GM12892 (cell line): Measurements from ENCODE around the gene WTAP. TPM values are rescaled to one million over a fixed set of nuclear protein-coding genes. Genes with fewer than 3 reads are reported as not detected.

Experiments used
- DNase-seq: peaks from one replicate; pipeline ENCODE4 v3.0.0; 2011; ENCODE audit not compliant: insufficient read length
- FAIRE-seq: peaks from 2 replicates; lab custom pipeline; 2011; peaks lifted over from hg19 to GRCh38; lab: Jason Lieb, UNC
- POLR2A ChIP-seq: IDR thresholded peaks from 2 replicates; pipeline ENCODE4 v1.6.1; 2011; ENCODE audit warnings: low read depth, low read length, control low read depth
- POLR2AphosphoS5 ChIP-seq: IDR thresholded peaks from 2 replicates; pipeline ENCODE4 v1.6.1; 2011; ENCODE audit warnings: low read depth, low read length, control low read depth
- TAF1 ChIP-seq: IDR thresholded peaks from 2 replicates; pipeline ENCODE4 v1.6.1; 2011; ENCODE audit warnings: low read depth, mild to moderate bottlenecking, control low read depth, low read length, borderline replicate concordance
- polyA plus RNA-seq: library from polyadenylated mRNA; unstranded; fragments of >200 nt; gene quantifications from one replicate; pipeline ENCODE4 v1.2.1, GENCODE V29; 2012; ENCODE audit warnings: missing spikeins, inconsistent platforms; ENCODE audit not compliant: missing spikeins

The WTAP gene
- 54.2 TPM for polyA plus RNA-seq

DNA sequence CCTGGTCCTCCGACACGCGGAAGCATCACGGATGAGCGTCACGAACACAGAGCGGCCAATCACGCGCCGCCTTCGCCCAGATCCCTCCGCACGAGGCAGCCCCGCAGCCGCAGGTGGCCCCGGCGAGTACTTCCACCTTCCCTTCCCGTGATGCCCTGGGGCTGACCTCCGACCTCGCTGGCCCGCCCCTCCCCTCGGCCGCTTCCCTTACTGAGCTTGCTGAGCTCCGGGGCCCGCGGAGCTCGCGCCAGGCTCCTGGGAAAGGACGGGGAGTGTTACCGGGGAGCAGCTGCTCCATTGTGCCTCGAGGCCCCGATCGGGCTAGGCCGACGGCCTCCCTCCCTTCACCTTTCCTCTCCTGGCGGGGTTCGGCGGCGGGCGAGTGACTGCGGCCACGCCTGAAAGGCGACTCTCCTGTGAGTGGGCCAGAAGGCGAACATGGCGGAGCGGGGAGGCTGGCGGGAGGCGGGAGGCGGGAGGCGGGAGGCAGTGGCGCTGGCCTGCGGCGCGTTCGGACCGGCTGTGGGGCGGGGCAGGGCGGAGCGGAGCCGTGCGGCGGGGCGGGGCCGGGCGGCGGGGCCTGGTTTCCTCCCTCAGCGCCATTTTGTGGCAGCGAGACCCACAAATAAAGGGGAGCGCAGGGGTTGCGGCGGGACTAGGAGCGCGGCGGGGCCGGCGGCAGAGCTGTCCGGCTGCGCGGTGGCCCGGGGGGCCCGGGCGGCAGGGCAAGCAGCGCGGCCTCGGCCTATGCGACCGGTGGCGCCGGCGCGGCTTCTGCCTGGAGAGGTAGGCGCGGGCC is at the start of gene WTAP:
WTAP (plus strand) TSS at position 589 of the 799 bp plus-strand sequence. CDS start 8,760 bp downstream, outside the sequence.
- FAIRE-seq (peak; percentile 98), DNase-seq (peak; percentile 82)

GRCh38 chr6:159677506-159678165 is 49.7 kb upstream of the WTAP start:
- DNase-seq (no peak), FAIRE-seq (no peak)
- no peak for TF ChIP-seq TAF1
- TF ChIP-seq POLR2AphosphoS5, result no peak
- TF ChIP-seq POLR2A, result no peak

More for the DNA sequence above, at the start of gene WTAP:
- peak; percentile 94 for TF ChIP-seq POLR2A
- peak; percentile 72; the same call in 1 of the 2 replicates for TF ChIP-seq TAF1
- peak; percentile 87 for TF ChIP-seq POLR2AphosphoS5

- DNase-seq, result no peak
- no peak for FAIRE-seq
- TF ChIP-seq POLR2A (no peak), TAF1 (no peak), POLR2AphosphoS5 (no peak)
Measured at GRCh38 chr6:159678574-159678973, 48.7 kb upstream of the WTAP start.

DNA sequence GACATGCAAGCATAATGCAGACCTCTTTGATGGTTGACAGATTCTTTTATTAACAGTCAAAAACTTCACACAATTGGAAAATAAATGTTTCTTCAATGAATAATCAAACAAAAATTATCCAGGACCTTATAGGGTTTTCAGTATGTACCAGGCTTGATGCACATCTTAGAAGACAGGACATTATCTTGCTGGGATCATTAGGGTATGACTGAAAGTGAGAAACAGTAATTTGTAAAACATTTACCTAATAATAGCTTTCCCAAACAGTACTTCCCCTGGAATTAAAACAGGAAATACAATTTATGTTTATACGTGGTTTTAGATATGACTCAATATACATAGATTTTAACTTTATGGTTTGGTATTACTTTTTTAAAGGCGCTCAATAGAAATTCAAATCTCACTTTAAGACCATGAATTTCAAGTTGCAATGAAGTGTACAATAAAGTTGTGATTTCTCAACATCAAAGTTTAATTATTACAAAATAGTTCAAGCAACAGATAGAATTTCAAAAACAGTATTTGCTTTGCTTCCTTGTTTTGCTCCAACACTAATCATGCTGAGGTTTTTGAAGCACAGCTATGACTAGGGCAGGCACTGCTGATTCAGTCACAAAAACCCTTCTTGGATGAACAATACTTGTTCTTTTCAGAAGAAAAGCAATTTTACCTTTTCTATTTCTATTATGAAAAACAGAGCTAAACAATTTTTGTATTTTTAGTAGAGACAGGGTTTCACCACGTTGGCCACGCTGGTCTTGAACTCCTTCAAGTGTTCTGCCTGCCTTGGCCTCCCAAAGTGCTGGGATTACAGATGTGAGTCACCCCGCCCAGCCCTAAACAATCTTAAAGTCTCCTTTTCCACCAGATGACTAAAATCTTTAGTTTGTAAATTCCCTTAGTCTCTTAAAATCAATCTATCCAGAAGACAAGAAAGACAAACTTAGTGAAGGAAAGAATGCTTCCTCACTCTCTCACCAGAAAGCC is 47.9 kb upstream of the WTAP start:
- DNase-seq, result no peak
- no peak for TF ChIP-seq POLR2A
- TF ChIP-seq POLR2AphosphoS5, result no peak
- TF ChIP-seq TAF1, result no peak
- FAIRE-seq, result peak; percentile 66

- no peak for DNase-seq
- TF ChIP-seq TAF1 (no peak), POLR2A (no peak), POLR2AphosphoS5 (no peak)
- no peak for FAIRE-seq
Measured at GRCh38 chr6:159680104-159680503, 47.2 kb upstream of the WTAP start.

DNA sequence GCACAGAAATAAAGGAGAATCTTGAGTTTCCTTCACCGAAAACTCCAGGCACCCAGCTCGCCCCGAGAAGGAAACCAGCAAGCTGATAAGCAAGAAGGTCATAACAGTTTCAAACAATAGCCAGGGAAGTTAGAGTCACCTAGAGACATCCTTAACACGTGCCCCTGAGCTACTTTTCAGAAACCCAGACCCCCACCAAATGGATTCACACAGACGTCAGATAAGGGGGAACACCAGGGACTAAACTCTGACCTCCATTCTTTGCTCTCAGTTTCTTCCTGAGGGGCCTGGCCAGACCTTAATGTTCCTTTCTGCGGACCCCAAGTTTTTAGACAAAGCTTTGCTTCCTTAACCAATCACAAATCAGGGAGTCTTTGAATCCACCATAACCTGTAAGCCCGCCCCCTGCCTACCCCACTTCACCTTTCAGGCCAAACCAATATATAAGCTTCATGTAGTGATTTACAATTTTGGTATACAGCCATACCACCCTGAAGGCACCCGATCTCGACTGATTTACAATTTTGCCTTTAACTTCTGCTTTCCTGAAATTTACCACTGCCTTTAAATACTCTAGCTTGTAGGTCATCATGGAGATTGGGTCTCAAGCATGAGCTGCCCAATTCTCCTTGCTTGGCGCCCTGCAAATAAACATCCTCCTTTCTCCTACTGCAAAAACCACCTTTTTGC is 46.0 kb upstream of the WTAP start:
- FAIRE-seq (no peak), DNase-seq (no peak)
- TF ChIP-seq TAF1, result no peak

- no peak for TF ChIP-seq POLR2A
- TF ChIP-seq POLR2AphosphoS5, result no peak
- TF ChIP-seq TAF1, result no peak
- DNase-seq (no peak), FAIRE-seq (no peak)
Measured at GRCh38 chr6:159682295-159682694, 45.0 kb upstream of the WTAP start.

- FAIRE-seq (no peak), DNase-seq (no peak)
- TF ChIP-seq POLR2A (no peak), POLR2AphosphoS5 (no peak), TAF1 (no peak)
Measured at GRCh38 chr6:159682810-159683209, 44.5 kb upstream of the WTAP start.

DNA sequence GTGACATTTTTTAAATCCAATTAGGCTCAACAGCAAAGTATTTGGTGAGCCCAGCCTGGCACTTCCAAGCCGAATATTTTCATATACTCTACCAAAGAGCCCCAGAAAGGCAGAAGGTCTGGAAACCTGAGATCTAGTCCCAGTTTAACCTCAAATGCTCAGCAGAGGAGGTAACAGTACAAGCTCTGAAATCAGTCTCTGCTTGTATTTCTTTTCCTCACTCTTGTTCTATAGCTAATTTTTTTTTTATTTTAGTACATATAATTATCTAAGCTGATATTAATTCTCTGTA is 43.3 kb upstream of the WTAP start:
- no peak for FAIRE-seq

GRCh38 chr6:159686040-159686439 is 41.3 kb upstream of the WTAP start:
- no peak for FAIRE-seq
- TF ChIP-seq POLR2A, result no peak
- TF ChIP-seq TAF1, result no peak
- TF ChIP-seq POLR2AphosphoS5, result no peak
- no peak for DNase-seq

More for the DNA sequence above, 43.3 kb upstream of the WTAP start:
- DNase-seq, result no peak
- TF ChIP-seq POLR2A (no peak), POLR2AphosphoS5 (no peak), TAF1 (no peak)
